HG02973 (cell line): ENCODE results near the gene LDLRAP1.

Experiments used
- ATAC-seq: cut with Tn5 transposase; IDR thresholded peaks from one replicate; pipeline ENCODE4 v1.9.1; 2021; ENCODE audit warnings: moderate library complexity; ENCODE audit not compliant: unreplicated experiment

Gene LDLRAP1

DNA sequence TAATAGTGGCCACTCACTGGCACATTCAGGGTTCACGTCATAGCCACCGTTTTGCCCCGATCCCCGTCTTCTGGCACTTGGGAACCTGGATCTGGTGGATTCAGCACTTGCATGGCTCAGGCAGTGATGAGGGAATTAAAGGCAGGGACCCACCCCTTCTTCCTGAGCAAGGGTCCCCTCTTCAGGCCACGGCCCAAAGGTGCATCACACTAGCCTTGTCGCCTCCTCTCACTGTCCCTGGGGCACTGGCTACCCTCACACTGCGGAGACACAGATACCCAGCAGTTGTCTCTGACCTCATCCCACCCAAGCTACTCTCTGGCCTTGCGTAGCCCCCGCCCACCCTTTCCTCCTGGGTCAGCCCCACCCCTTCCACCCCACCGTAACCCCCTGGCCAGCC is 19.9 kb upstream of the LDLRAP1 start:
- ATAC-seq = no peak

DNA sequence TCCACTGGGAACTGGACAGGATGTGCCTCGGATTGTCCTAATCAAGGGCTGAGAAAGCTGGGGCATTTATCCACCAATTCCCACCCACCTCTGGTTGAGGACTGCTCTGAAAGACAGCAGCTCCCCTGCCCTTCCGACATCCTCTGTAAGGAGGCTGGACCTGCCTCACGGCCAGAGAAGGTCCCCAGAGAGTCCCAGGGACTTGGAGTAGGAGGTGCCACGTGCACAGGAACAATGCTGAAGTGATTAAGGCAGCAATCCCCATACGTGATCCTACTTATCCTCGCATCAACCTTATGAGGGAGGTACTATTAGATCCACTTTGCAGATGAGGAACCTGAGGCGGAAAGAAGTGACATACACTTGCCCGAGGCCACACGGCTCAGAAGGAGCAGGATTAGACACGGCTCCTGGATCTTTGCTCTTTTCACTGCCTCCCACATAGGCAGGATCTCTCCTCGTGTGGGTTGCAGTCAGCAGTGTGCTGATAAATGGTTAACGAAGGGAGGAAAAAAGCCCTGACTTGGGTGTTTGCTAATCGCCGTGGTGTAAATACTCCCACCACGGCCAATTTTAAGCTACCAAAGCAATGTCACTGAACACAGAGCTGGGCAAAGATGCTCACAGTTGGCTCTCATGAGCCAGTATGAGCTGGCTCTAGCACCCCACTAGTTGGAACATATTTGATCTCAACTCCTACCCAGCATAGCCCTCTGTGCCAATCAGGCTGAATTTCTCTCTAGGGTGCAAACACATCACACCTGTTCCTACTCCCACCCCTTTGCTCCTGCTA is 18.6 kb upstream of the LDLRAP1 start:
- ATAC-seq = no peak

DNA sequence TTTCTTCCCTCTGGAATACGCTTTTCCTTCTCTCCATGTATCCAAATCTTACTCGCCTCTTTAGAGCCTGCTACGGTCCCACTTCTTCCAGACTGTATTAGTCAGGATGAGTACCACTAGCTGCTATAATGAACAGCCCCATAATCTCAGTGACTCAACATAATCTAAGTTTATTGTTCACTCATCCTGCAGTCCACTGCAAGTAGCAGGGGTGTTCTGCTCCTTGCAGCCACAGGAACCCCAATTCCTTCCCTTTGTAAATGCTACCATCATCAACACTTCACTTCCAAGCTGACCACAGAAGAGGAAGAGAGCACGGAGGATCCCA is 18.1 kb upstream of the LDLRAP1 start:
- no peak for ATAC-seq

DNA sequence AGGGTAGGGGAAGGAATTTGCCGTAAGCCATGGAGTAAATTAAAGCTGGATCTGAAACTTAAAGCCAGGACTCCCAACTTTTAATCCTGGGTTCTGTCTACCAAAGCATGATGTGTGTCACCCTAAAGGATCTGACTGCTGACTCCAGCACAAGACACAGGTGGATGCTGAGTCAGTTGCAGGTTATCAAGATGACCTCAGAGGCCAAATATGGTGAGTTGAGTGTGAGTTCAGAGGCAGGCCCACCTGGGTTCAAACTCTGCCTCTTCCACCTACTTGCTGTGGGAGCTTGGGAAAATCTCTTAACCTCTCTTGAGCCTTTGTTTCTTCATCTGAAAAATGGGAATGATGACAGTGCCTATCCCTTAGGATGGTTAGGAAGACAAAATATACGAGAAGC is 16.7 kb upstream of the LDLRAP1 start:
- no peak for ATAC-seq

- ATAC-seq = no peak
Measured at GRCh38 chr1:25527226-25527846, 16.1 kb upstream of the LDLRAP1 start.

GRCh38 chr1:25527946-25528595 is 15.3 kb upstream of the LDLRAP1 start:
- ATAC-seq = no peak

- ATAC-seq = no peak
Measured at GRCh38 chr1:25528881-25529517, 14.4 kb upstream of the LDLRAP1 start.

- ATAC-seq = no peak
Measured at GRCh38 chr1:25529518-25530185, 13.8 kb upstream of the LDLRAP1 start.

- no peak for ATAC-seq
Measured at GRCh38 chr1:25530186-25531081, 13.0 kb upstream of the LDLRAP1 start.

GRCh38 chr1:25531082-25531461 is 12.3 kb upstream of the LDLRAP1 start:
- ATAC-seq = no peak

DNA sequence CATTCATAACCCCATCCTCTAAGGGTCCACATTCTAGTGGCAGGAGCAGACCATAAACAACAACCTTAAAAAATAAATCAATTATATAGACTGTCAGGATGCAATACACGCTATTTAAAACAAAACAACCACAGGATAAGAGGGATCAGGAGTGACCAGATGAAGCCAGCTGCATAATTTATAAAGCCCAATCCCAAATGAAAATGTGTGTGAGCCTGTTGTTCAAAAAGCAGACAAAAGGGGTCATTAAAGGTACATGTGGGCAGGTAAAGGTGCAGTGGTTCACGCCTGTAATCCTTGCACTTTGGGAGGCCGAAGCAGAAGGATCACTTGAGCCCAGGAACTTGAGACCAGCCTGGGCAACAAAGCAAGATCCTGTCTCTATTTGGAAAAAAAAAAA is 10.4 kb upstream of the LDLRAP1 start:
- no peak for ATAC-seq

DNA sequence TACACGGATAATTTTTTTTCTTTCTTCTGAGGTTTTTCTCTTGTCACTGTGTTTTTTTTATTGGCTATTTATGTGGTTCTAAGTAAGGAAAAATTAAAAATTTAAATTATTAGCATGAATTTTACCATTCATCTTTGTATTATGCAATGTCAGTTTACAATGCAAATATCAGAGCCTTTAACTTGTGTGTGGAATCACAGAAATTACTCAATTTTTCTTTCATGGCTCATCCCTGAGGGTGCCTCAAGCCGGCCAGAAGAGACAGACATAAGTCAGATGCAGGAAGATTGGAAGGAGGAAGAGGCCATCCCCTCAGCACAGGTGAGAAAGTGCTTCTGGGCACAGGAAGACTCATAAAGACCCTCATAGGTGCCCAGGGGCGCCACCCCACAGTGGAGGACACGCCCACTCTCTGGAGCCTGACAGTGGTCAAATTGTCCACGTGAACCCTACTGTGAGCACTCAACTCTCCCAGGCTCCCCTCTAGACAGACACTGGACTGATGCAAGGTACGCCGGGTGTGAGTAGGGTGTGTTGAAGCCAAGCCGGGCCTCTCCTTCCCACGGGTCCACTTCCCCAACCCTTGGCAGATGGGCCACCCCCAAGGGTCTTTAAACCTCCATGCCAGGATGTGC is 9.5 kb upstream of the LDLRAP1 start:
- ATAC-seq = no peak

GRCh38 chr1:25534410-25534788 is 9.0 kb upstream of the LDLRAP1 start:
- no peak for ATAC-seq

GRCh38 chr1:25536124-25536523 is 7.3 kb upstream of the LDLRAP1 start:
- no peak for ATAC-seq

DNA sequence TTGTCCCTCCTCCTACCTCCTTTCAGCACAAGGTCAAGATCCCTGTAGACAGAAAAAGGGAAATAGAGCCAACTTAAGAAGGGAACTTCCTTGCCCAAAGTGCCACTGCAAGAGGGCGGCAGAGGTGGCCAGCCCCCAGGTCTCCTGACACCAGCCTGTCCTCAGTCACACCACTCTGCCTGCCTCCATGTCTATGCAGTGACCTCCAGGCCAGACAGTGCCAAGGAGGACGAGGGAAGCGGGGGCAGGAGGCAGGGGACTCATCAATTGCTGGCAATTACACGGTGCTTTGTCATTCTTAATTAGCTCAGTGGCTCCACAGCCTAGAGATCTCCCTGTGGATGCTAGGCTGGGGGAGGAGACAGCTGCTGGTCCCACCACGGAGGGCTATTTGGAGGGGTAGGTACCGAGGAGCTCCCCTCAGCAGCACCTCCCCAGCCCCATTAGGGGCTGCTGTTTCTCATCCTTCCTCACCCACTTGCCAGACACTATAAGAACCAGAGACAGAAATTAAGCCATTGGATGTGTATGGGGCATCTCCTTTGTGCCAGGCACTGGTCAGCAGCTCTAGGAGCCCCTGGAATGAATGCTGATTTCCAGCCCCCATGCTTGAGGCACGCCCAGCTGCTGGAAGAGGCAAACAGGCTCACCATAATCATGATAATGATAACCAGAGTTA is 6.1 kb upstream of the LDLRAP1 start:
- no peak for ATAC-seq

- no peak for ATAC-seq
Measured at GRCh38 chr1:25538191-25538767, 5.1 kb upstream of the LDLRAP1 start.

DNA sequence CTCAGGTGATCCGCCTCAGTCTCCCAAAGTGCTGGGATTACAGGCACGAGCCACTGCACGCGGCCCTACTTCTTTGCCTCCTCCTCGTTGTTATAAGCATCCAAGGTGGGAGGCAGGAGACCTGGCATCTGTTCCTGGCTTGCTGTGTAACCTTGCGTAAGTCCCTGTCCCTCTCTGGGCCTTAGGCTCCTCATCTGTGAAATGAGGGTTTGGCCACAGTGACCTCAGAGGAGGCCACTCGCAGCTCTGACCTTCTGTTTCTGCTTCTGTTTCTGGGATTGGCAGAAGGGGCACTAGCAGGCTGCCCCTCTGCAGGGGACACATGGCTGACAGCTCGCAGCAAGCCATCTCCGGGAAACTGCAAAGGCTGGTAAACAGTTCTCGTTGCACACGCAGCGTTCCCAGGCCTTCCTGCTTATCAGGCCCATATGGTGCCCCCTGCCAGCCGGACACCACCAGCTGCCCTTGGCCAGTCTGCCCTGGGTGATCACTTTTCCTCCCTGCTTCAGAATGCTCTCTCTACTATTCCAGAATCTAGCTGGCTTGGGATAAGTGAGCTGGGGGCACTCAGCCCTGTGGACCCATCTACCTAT is 2.6 kb upstream of the LDLRAP1 start:
- no peak for ATAC-seq

GRCh38 chr1:25541425-25541824 is 2.0 kb upstream of the LDLRAP1 start:
- no peak for ATAC-seq
